Neural progenitor cell (in vitro differentiated cells): ENCODE results near the gene ERBB4.

Source experiments
- EZH2 ChIP-seq: fragments of 200-600 bp; sonication (generic); IDR thresholded peaks from 2 replicates; pipeline ENCODE4 v1.6.1; 2017; ENCODE audit warnings: antibody characterized with exemption, mild to moderate bottlenecking, moderate library complexity
- TF ChIP-seq, protein P1 (sequence below): fragments of 200-600 bp; sonication (generic); IDR thresholded peaks from 2 replicates; pipeline ENCODE4 v1.5.1; 2017; ENCODE audit warnings: antibody characterized with exemption, mild to moderate bottlenecking

DNA sequence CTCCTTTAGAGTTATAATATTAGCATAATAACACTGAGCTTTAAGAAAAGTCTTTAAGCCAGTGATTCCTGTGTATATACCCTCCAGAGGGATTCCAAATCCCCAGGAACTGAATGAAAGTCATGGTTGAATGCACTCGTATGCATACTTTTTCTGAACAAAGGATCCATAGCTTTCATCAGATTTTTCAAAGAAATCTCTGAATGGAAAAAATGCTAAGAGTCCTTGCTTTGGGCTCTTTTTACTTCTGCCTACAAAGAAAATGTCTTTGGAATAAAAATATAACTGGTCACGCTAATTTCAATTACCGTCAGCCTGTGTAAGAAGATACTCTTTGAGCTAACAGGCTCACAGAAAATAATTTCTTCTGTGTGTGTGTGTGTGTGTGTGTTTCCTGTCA, 939.5 kb downstream of the ERBB4 start:
- TF ChIP-seq, protein P1, sequence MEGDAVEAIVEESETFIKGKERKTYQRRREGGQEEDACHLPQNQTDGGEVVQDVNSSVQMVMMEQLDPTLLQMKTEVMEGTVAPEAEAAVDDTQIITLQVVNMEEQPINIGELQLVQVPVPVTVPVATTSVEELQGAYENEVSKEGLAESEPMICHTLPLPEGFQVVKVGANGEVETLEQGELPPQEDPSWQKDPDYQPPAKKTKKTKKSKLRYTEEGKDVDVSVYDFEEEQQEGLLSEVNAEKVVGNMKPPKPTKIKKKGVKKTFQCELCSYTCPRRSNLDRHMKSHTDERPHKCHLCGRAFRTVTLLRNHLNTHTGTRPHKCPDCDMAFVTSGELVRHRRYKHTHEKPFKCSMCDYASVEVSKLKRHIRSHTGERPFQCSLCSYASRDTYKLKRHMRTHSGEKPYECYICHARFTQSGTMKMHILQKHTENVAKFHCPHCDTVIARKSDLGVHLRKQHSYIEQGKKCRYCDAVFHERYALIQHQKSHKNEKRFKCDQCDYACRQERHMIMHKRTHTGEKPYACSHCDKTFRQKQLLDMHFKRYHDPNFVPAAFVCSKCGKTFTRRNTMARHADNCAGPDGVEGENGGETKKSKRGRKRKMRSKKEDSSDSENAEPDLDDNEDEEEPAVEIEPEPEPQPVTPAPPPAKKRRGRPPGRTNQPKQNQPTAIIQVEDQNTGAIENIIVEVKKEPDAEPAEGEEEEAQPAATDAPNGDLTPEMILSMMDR, result no peak
- no peak for TF ChIP-seq EZH2
